Liver (tissue), 9 donors: ENCODE measurements around the gene IRS1. TPM values are rescaled to one million over a fixed set of nuclear protein-coding genes. Genes with fewer than 3 reads are reported as not detected.

Experiments
- DNase-seq: peaks from one replicate; pipeline ENCODE4 v3.0.0-alpha.2; 2017; ENCODE audit warnings: low spot score
- H3K27ac ChIP-seq, 2 donors: one replicate each; pipeline ENCODE4 v1.7.0; 2013; ENCODE audit warnings: inconsistent platforms in 2 of 2, low read length in 2 of 2, control low read depth in 1 of 2, low read depth in 1 of 2, mild to moderate bottlenecking in 1 of 2
- H3K27me3 ChIP-seq, 4 donors: one replicate each; pipeline versions ENCODE4 v1.6.1 to v1.7.0; 2013; ENCODE audit warnings: low read length in 3 of 4, inconsistent platforms in 1 of 4, mild to moderate bottlenecking in 1 of 4, moderate library complexity in 1 of 4; ENCODE audit not compliant: control insufficient read depth in 4 of 4, insufficient read depth in 4 of 4
- H3K36me3 ChIP-seq, 4 donors: one replicate each; pipeline versions ENCODE4 v1.6.1 to v1.7.0; 2013; ENCODE audit warnings: low read length in 3 of 4, mild to moderate bottlenecking in 3 of 4, low read depth in 1 of 4, moderate library complexity in 1 of 4; ENCODE audit not compliant: control insufficient read depth in 4 of 4, insufficient read depth in 3 of 4
- H3K4me1 ChIP-seq, 4 donors: one replicate each; pipeline versions ENCODE4 v1.6.1 to v1.7.0; 2013; ENCODE audit warnings: low read length in 3 of 4, mild to moderate bottlenecking in 3 of 4, moderate library complexity in 1 of 4; ENCODE audit not compliant: control insufficient read depth in 4 of 4, insufficient read depth in 4 of 4
- H3K4me3 ChIP-seq, 3 donors: one replicate each; pipeline versions ENCODE4 v1.6.1 to v1.7.0; 2013; ENCODE audit warnings: low read length in 3 of 3, control low read depth in 1 of 3, low read depth in 1 of 3, mild to moderate bottlenecking in 1 of 3
- H3K9ac ChIP-seq, 2 donors: one replicate each; pipeline ENCODE4 v1.7.0; 2013; ENCODE audit warnings: low read length in 2 of 2, mild to moderate bottlenecking in 2 of 2, moderate library complexity in 2 of 2, control low read depth in 1 of 2, low read depth in 1 of 2
- H3K9me3 ChIP-seq, 4 donors: one replicate each; pipeline versions ENCODE4 v1.6.1 to v1.7.0; 2013; ENCODE audit warnings: low read length in 3 of 4; ENCODE audit not compliant: control insufficient read depth in 4 of 4
- EGR1 ChIP-seq, 2 donors: IDR thresholded peaks; 2 replicates each; pipeline ENCODE4 v1.6.1; 2016 to 2018; ENCODE audit warnings: antibody characterized with exemption in 2 of 2, low read depth in 2 of 2
- FOXA1 ChIP-seq: IDR thresholded peaks from 2 replicates; pipeline ENCODE4 v1.6.1; 2016; ENCODE audit warnings: antibody characterized with exemption
- FOXA2 ChIP-seq: IDR thresholded peaks from 2 replicates; pipeline ENCODE4 v1.6.1; 2016; ENCODE audit warnings: antibody characterized with exemption
- GABPA ChIP-seq, 2 donors: IDR thresholded peaks in 1 of 2; conservative IDR thresholded peaks in 1 of 2; 2 replicates each; pipeline ENCODE4 v1.6.1; 2016; ENCODE audit warnings: antibody characterized with exemption in 2 of 2, mild to moderate bottlenecking in 1 of 2, moderate library complexity in 1 of 2
- HNF4A ChIP-seq, 2 donors: conservative IDR thresholded peaks; 2 replicates each; pipeline ENCODE4 v1.6.1; 2016; ENCODE audit warnings: antibody characterized with exemption in 2 of 2, mild to moderate bottlenecking in 2 of 2
- HNF4G ChIP-seq: IDR thresholded peaks from 2 replicates; pipeline ENCODE4 v1.6.1; 2016; ENCODE audit warnings: antibody characterized with exemption
- JUND ChIP-seq, 2 donors: IDR thresholded peaks; 2 replicates each; pipeline ENCODE4 v1.6.1; 2016; ENCODE audit warnings: antibody characterized with exemption in 2 of 2
- NR2F2 ChIP-seq: IDR thresholded peaks from 2 replicates; pipeline ENCODE4 v1.6.1; 2016; ENCODE audit warnings: antibody characterized with exemption
- RAD21 ChIP-seq, 2 donors: IDR thresholded peaks; 2 replicates each; pipeline ENCODE4 v1.6.1; 2016; ENCODE audit warnings: antibody characterized with exemption in 2 of 2, mild to moderate bottlenecking in 2 of 2
- RXRA ChIP-seq, 2 donors: IDR thresholded peaks; 2 replicates each; pipeline ENCODE4 v1.6.1; 2017 to 2018; ENCODE audit warnings: antibody characterized with exemption in 2 of 2, mild to moderate bottlenecking in 1 of 2
- SP1 ChIP-seq: IDR thresholded peaks from 2 replicates; pipeline ENCODE4 v1.6.1; 2018; ENCODE audit warnings: antibody characterized with exemption, mild to moderate bottlenecking
- TAF1 ChIP-seq: conservative IDR thresholded peaks from 2 replicates; pipeline ENCODE4 v1.6.1; 2016; ENCODE audit warnings: antibody characterized with exemption, mild to moderate bottlenecking
- YY1 ChIP-seq: IDR thresholded peaks from 2 replicates; pipeline ENCODE4 v1.6.1; 2016; ENCODE audit warnings: antibody characterized with exemption, mild to moderate bottlenecking
- WGBS: extraction: QIAGEN DNeasy Blood & Tissue Kit; methylation state at CpG from one replicate; pipeline ENCODE4 v1.1.7; 2013; 5-methylcytosine and 5-hydroxymethylcytosine counted together
- polyA plus RNA-seq, 2 donors: library from polyadenylated mRNA; stranded (reverse) in 1 of 2; unstranded in 1 of 2; fragments of 200-250 nt in 1 of 2; fragments of >200 nt in 1 of 2; fragmentation: Nextera tagmentation in 1 of 2; extraction: Ambion mirVana in 1 of 2; gene quantifications; one replicate each; pipeline versions ENCODE4 v1.2.1 to v1.2.3, GENCODE V29; 2013 to 2015
- total RNA-seq, 2 donors: library from RNA; depleted of rRNA; stranded (reverse); fragments of >200 nt; gene quantifications; one replicate each; pipeline ENCODE4 v1.2.3, GENCODE V29; 2014
- TF ChIP-seq, protein P1 (sequence below): IDR thresholded peaks from 2 replicates; pipeline ENCODE4 v1.6.1; 2016; ENCODE audit warnings: antibody characterized with exemption, mild to moderate bottlenecking
- TF ChIP-seq, protein P2 (sequence below): IDR thresholded peaks from 2 replicates; pipeline ENCODE4 v1.6.1; 2016; ENCODE audit warnings: antibody characterized with exemption
- TF ChIP-seq, protein P3 (sequence below): IDR thresholded peaks from 2 replicates; pipeline ENCODE4 v1.6.1; 2016; ENCODE audit warnings: antibody characterized with exemption
- TF ChIP-seq, protein P4 (sequence below): IDR thresholded peaks from 2 replicates; pipeline ENCODE4 v1.6.1; 2016; ENCODE audit warnings: antibody characterized with exemption
- donor health status: healthy.
- donor health status: healthy.
- donor health status: healthy.
- donor health status: healthy.
- donor health status: healthy.

Gene IRS1
- total and polyA plus RNA-seq, 4 donors: 7.4 to 11.6 (median 8.6) TPM

DNA sequence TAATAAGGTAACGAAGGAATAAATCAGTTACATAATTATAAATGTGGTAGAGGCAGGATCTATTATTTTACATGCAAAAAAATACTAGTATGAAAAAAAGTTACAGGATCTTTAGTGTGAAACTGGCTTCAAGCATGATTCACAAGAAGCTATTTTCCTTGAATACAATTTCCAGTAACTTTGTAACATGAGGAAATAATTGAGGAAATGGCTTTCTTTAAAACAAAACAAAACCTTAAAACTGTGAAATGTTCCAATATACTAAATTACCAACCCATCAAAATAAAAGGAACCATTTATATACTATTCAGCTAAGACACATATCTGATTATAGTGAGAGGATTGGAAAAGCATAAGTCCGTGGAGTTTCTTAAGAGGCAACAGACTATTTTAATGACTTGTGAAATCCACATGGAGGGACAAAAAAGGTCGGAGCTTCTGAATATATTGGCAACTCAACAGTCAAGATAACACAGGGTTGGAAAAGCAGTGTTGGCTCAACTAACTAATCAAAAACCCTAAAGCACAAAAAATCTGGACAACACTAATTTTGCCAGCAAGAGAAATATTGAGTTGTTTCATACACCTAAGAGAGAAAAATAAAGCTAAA lies 10.6 kb downstream of the IRS1 start:
- H3K27ac ChIP-seq: peak overlapping the region; percentile 50 to 99
- no peak for DNase-seq
- WGBS: 49% methylated on average over 3 of the region's 3 CpGs
- no peak overlapping the region for H3K4me3 ChIP-seq
- no peaks in the 10 kb centered on the region for H3K9me3 ChIP-seq
- TF ChIP-seq GABPA (IDR thresholded peaks at IDR 0.05 in 1 of 2, conservative IDR thresholded peaks at IDR 0.05 in 1 of 2): no peak
- TF ChIP-seq JUND (IDR thresholded peaks at IDR 0.05): no peak
- TF ChIP-seq, protein P1, sequence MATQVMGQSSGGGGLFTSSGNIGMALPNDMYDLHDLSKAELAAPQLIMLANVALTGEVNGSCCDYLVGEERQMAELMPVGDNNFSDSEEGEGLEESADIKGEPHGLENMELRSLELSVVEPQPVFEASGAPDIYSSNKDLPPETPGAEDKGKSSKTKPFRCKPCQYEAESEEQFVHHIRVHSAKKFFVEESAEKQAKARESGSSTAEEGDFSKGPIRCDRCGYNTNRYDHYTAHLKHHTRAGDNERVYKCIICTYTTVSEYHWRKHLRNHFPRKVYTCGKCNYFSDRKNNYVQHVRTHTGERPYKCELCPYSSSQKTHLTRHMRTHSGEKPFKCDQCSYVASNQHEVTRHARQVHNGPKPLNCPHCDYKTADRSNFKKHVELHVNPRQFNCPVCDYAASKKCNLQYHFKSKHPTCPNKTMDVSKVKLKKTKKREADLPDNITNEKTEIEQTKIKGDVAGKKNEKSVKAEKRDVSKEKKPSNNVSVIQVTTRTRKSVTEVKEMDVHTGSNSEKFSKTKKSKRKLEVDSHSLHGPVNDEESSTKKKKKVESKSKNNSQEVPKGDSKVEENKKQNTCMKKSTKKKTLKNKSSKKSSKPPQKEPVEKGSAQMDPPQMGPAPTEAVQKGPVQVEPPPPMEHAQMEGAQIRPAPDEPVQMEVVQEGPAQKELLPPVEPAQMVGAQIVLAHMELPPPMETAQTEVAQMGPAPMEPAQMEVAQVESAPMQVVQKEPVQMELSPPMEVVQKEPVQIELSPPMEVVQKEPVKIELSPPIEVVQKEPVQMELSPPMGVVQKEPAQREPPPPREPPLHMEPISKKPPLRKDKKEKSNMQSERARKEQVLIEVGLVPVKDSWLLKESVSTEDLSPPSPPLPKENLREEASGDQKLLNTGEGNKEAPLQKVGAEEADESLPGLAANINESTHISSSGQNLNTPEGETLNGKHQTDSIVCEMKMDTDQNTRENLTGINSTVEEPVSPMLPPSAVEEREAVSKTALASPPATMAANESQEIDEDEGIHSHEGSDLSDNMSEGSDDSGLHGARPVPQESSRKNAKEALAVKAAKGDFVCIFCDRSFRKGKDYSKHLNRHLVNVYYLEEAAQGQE: no peak
- peak in 1 of 2 donors; percentile 15 for TF ChIP-seq RAD21 (IDR thresholded peaks at IDR 0.05)
- TF ChIP-seq FOXA2: no peak
- H3K36me3 ChIP-seq: peaks cover 0 to 4% (median 0%) of the 10 kb centered on the region in 4 donors
- no peaks in the 10 kb centered on the region for H3K27me3 ChIP-seq
- no peak overlapping the region for H3K9ac ChIP-seq
- H3K4me1 ChIP-seq: peaks cover 2 to 39% (median 24%) of the 10 kb centered on the region in 4 donors

DNA sequence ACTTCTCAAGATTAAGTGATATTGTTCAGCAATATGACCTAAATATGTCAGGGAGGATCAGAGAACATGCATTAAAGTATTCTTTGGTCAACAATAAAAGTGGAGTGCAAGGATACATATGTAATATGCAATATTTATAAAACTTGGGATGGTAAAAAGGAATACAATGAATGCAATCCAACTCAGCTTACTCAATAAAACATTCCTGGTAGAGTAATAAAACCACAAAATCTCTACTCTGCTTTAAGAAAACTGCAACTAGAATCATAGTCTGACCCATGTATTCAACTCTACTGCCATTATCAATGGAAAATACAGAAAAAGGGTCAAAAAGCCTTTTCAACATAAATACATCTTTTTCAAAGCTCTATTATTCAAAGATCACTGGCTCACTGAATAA lies 11.6 kb downstream of the IRS1 start:
- H3K27ac ChIP-seq: no peak overlapping the region
- no peak overlapping the region for H3K9ac ChIP-seq
- peaks cover 2 to 39% (median 23%) of the 10 kb centered on the region in 4 donors for H3K4me1 ChIP-seq
- TF ChIP-seq RXRA (IDR thresholded peaks at IDR 0.05) (no peak), FOXA1 (no peak), TAF1 (no peak), HNF4A (conservative IDR thresholded peaks at IDR 0.05) (no peak), HNF4G (no peak), EGR1 (IDR thresholded peaks at IDR 0.05; ENCODE audit: low read depth in 2 of 2) (no peak), FOXA2 (no peak), SP1 (no peak), YY1 (no peak), NR2F2 (no peak)
- TF ChIP-seq, protein P2, sequence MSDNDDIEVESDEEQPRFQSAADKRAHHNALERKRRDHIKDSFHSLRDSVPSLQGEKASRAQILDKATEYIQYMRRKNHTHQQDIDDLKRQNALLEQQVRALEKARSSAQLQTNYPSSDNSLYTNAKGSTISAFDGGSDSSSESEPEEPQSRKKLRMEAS: no peak
- TF ChIP-seq, protein P3, sequence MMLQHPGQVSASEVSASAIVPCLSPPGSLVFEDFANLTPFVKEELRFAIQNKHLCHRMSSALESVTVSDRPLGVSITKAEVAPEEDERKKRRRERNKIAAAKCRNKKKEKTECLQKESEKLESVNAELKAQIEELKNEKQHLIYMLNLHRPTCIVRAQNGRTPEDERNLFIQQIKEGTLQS: no peak
- TF ChIP-seq, protein P4, sequence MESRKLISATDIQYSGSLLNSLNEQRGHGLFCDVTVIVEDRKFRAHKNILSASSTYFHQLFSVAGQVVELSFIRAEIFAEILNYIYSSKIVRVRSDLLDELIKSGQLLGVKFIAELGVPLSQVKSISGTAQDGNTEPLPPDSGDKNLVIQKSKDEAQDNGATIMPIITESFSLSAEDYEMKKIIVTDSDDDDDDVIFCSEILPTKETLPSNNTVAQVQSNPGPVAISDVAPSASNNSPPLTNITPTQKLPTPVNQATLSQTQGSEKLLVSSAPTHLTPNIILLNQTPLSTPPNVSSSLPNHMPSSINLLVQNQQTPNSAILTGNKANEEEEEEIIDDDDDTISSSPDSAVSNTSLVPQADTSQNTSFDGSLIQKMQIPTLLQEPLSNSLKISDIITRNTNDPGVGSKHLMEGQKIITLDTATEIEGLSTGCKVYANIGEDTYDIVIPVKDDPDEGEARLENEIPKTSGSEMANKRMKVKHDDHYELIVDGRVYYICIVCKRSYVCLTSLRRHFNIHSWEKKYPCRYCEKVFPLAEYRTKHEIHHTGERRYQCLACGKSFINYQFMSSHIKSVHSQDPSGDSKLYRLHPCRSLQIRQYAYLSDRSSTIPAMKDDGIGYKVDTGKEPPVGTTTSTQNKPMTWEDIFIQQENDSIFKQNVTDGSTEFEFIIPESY: no peak
- H3K36me3 ChIP-seq: peaks cover 0 to 4% (median 0%) of the 10 kb centered on the region in 4 donors
- H3K9me3 ChIP-seq: no peaks in the 10 kb centered on the region
- no peak for DNase-seq
- H3K4me3 ChIP-seq: no peak overlapping the region
- no peaks in the 10 kb centered on the region for H3K27me3 ChIP-seq
